Calu3 (cell line): ENCODE measurements around the gene SLCO4A1. TPM values are rescaled to one million over a fixed set of nuclear protein-coding genes. Genes with fewer than 3 reads are reported as not detected.
A peak's percentile ranks its signal among the peaks of the same experiment; 100 is the strongest.

Experiments
- BruUV-seq: library from RNA; stranded (reverse); fragments of 400-500 nt; replicated peaks from 2 replicates; lab custom pipeline; 2021; lab: Mats Ljungman, UMichigan
- CTCF ChIA-PET: fragments of 300-600 bp; sonication (Branson Sonifier 250); formaldehyde crosslinking; loops from one replicate; lab custom pipeline; 2022; ENCODE audit warnings: antibody characterized with exemption; lab: Charles Lee
- DNase-seq: peaks from one replicate; pipeline ENCODE4 v3.0.0; 2022
- H3K27ac Mint-ChIP-seq: one replicate; pipeline ENCODE4 v1.8.0; 2022; ENCODE audit warnings: mixed read lengths; ENCODE audit not compliant: unreplicated experiment
- H3K27me3 Mint-ChIP-seq: one replicate; pipeline ENCODE4 v1.8.0; 2022; ENCODE audit warnings: mixed read lengths; ENCODE audit not compliant: unreplicated experiment
- H3K36me3 Mint-ChIP-seq: one replicate; pipeline ENCODE4 v1.8.0; 2022; ENCODE audit warnings: mild to moderate bottlenecking, moderate library complexity, mixed read lengths; ENCODE audit not compliant: insufficient read depth, unreplicated experiment
- H3K4me1 Mint-ChIP-seq: one replicate; pipeline ENCODE4 v1.8.0; 2022; ENCODE audit warnings: mild to moderate bottlenecking, low read depth, mixed read lengths; ENCODE audit not compliant: unreplicated experiment
- H3K4me3 Mint-ChIP-seq: one replicate; pipeline ENCODE4 v1.8.0; 2022; ENCODE audit warnings: mild to moderate bottlenecking, low read depth, moderate library complexity, mixed read lengths; ENCODE audit not compliant: unreplicated experiment
- H3K9me3 Mint-ChIP-seq: one replicate; pipeline ENCODE4 v1.8.0; 2022; ENCODE audit warnings: low read depth, mixed read lengths; ENCODE audit not compliant: unreplicated experiment
- CTCF ChIP-seq: fragments of 200-600 bp; IDR thresholded peaks from one replicate; pipeline ENCODE4 v1.8.0; 2022; ENCODE audit warnings: antibody characterized with exemption; ENCODE audit not compliant: unreplicated experiment
- intact Hi-C: fragments of 100-400 bp; cut with micrococcal nuclease; formaldehyde crosslinking; loops from one replicate; pipeline ENCODE4 v1.10.0; 2022; ENCODE audit not compliant: unreplicated experiment
- total RNA-seq: library from RNA; stranded (reverse); gene quantifications from 2 replicates; pipeline ENCODE4 v1.2.3, GENCODE V29; 2022

The SLCO4A1 gene
- total RNA-seq, 1 experiment from 2014 or later, result 63.9 TPM

DNA sequence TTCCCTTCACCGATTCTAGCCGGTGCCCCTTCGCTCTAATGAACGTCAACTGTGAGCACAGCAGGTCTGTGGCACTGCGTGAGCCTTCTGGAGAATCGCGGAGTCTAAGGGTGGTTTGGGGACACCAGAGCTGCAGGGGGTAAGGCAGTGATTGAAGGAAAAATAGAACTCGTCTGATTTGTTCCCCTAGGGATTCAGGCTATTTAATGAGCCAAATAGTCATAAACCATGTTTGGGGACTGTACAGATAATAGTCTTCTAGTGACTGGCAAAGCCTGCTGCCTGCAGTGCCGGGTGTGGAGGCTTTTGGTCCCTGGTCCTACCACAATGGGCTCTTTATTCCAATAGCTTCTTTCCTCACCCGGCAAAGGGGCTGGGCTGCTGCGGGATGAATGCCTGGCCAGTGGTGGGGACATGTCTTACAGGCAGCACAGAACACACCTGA lies 55.2 kb downstream of the SLCO4A1 start:
- DNase-seq, result peak; percentile 44
- Mint-ChIP-seq H3K27me3 (peaks cover 89% of the 10 kb centered on the region), H3K9me3 (no peaks in the 10 kb centered on the region), H3K4me3 (no peak overlapping the region), H3K27ac (no peak overlapping the region), H3K4me1 (no peaks in the 10 kb centered on the region), H3K36me3 (no peaks in the 10 kb centered on the region)
- CTCF ChIA-PET, result interaction anchor here (1.1 to 1.6 kb wide), 5 partner anchors 10 to 96 kb away, joined by 3 to 5 read pairs (median 3); no protein-coding TSS in a partner anchor
- intact Hi-C loops, result no loop called here
- no TSS peak for BruUV-seq
- TF ChIP-seq CTCF, result no peak

GRCh38 chr20:62698231-62698630 lies 55.9 kb downstream of the SLCO4A1 start:
- peaks cover 88% of the 10 kb centered on the region for H3K27me3 Mint-ChIP-seq
- CTCF ChIA-PET, result interaction anchor here (1.1 to 1.6 kb wide), 5 partner anchors 9 to 96 kb away, joined by 3 to 5 read pairs (median 3); no protein-coding TSS in a partner anchor
- intact Hi-C loops, result no loop called here
- peaks cover 3% of the 10 kb centered on the region for H3K4me1 Mint-ChIP-seq
- no peak overlapping the region for H3K27ac Mint-ChIP-seq
- no peak for TF ChIP-seq CTCF
- no TSS peak for BruUV-seq
- DNase-seq, result no peak
- H3K9me3 Mint-ChIP-seq, result no peaks in the 10 kb centered on the region
- H3K36me3 Mint-ChIP-seq, result no peaks in the 10 kb centered on the region
- H3K4me3 Mint-ChIP-seq, result no peak overlapping the region

GRCh38 chr20:62699296-62699695 lies 57.0 kb downstream of the SLCO4A1 start:
- Mint-ChIP-seq H3K4me3 (no peak overlapping the region), H3K4me1 (peaks cover 14% of the 10 kb centered on the region), H3K36me3 (peaks cover 7% of the 10 kb centered on the region), H3K27me3 (peaks cover 78% of the 10 kb centered on the region), H3K9me3 (no peaks in the 10 kb centered on the region), H3K27ac (no peak overlapping the region)
- CTCF ChIA-PET, result no interaction called here
- intact Hi-C loops, result no loop called here
- no peak for DNase-seq
- no peak for TF ChIP-seq CTCF
- BruUV-seq, result no TSS peak

GRCh38 chr20:62699741-62700140 lies 57.4 kb downstream of the SLCO4A1 start:
- no peak overlapping the region for H3K27ac Mint-ChIP-seq
- intact Hi-C loops, result no loop called here

More at GRCh38 chr20:62699741-62700140, 57.4 kb downstream of the SLCO4A1 start:
- no TSS peak for BruUV-seq
- no peak overlapping the region for H3K4me3 Mint-ChIP-seq
- no peak for TF ChIP-seq CTCF
- peaks cover 12% of the 10 kb centered on the region for H3K36me3 Mint-ChIP-seq
- peaks cover 73% of the 10 kb centered on the region for H3K27me3 Mint-ChIP-seq
- DNase-seq, result no peak
- no peaks in the 10 kb centered on the region for H3K9me3 Mint-ChIP-seq
- CTCF ChIA-PET, result no interaction called here
- peaks cover 18% of the 10 kb centered on the region for H3K4me1 Mint-ChIP-seq
